GM13976 (cell line): ENCODE data around the gene GRK5.
"Not testable (repeated sequence)": the region's sequence is repeated elsewhere in the genome, so short reads cannot be mapped to it uniquely, and the experiment has no call there.

Experiments used
- DNase-seq: peaks from one replicate; pipeline ENCODE4 v3.0.0; 2012; ENCODE audit warnings: low spot score
- CTCF ChIP-seq: IDR thresholded peaks from 2 replicates; pipeline ENCODE4 v1.5.1; 2012; ENCODE audit warnings: borderline replicate concordance, mild to moderate bottlenecking; ENCODE audit not compliant: insufficient read depth; ENCODE audit errors: extremely low read depth, missing control alignments, control extremely low read depth
- in situ Hi-C: fragments of 300-500 bp; cut with MboI; formaldehyde crosslinking; loops from one replicate; pipeline ENCODE4 v1.12.0; 2022; ENCODE audit warnings: low sequenced_read_pairs, mixed read lengths, inconsistent platforms; ENCODE audit not compliant: unreplicated experiment

The GRK5 gene

GRCh38 chr10:119270762-119271366 is 63.5 kb downstream of the GRK5 start:
- peak; percentile 74 for DNase-seq
- in situ Hi-C loops: no loop called here
- TF ChIP-seq CTCF: peak; percentile 2

DNA sequence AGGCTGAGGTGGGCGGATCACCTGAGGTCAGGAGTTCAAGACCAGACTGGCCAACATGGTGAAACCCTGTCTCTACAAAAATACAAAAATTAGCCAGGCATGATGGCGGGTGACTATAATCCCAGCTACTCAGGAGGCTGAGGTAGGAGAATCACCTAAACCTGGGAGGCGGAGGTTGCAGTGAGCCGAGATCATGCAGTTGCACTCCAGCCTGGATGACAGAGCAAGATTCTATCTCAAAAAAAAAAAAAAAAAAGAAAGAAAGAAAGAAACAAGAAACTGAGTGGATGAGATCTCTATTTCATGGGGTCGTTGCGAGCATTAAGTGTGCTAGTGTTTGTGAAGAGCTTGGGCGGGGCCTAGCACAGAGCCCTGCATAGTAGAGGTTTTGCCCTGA is 65.0 kb downstream of the GRK5 start:
- DNase-seq, in situ Hi-C loops: not testable (repeated sequence)

DNA sequence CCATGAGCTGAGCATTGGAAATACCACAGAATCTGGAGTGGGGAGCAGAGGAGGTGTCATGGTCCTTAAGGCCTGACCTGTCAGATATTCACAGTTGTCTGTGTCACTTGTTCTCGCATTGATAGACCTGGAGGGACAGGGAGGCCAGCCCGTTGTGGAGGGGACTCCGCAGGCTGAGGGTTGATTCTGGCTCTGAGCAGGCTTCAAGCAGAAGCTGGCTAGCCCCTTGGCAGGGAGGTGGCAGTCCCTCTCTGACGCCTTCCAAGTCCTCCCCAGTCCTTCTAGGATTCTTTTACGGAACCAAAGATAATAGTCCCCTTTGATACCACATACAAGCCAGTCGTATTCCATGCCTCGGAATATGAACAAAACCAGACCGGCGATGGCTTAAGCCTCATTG is 65.4 kb downstream of the GRK5 start:
- in situ Hi-C loops: no loop called here
- DNase-seq: no peak
- no peak for TF ChIP-seq CTCF

GRCh38 chr10:119273413-119273812 is 66.0 kb downstream of the GRK5 start:
- in situ Hi-C loops: no loop called here
- no peak for TF ChIP-seq CTCF
- DNase-seq: no peak

GRCh38 chr10:119274519-119275045 is 67.2 kb downstream of the GRK5 start:
- in situ Hi-C loops: no loop called here
- no peak for DNase-seq
- no peak for TF ChIP-seq CTCF

DNA sequence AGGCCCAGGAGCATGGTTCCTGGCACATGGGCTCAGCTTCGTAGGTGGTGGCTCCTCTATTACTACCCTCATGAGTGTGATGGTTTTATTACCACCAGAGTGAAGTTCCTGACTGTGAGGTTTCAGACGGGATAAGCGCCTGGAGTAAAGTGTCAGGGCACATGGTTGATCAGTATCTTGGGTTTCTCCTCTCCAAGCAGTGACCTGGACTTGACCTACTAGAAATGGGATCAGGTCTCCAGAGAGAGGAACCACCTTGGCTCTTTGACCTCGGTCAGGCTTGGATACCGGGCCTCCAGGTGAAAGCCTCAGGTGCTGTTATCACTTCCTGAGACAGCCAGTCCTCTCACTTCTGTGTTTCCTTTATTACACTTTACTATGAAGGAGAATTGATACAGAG is 67.7 kb downstream of the GRK5 start:
- TF ChIP-seq CTCF: no peak
- no peak for DNase-seq
- in situ Hi-C loops: no loop called here

DNA sequence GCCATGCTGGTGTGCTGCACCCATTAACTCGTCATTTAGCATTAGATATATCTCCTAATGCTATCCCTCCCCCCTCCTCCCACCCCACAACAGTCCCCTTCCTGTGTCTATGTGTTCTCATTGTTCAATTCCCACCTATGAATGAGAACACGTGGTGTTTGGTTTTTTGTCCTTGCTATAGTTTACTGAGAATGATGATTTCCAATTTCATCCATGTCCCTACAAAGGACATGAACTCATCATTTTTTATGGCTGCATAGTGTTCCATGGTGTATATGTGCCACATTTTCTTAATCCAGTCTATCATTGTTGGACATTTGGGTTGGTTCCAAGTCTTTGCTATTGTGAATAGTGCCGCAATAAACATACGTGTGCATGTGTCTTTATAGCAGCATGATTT is 68.8 kb downstream of the GRK5 start:
- in situ Hi-C loops: not testable (repeated sequence)

More for the DNA sequence above, 68.8 kb downstream of the GRK5 start:
- not testable (repeated sequence) for DNase-seq
